Stimulated activated CD4-positive, alpha-beta T cell treated with anti-CD3 and anti-CD28 coated beads, Interleukin-15, amount 100 ng/mL, for 24 hours (primary cell): ENCODE data around the gene KLRG1.

Source experiments
- DNase-seq: peaks from one replicate; pipeline ENCODE4 v3.0.0-alpha.2; 2020

Gene KLRG1

GRCh38 chr12:8989413-8989812 is at the start of gene KLRG1:
TSS of gene KLRG1 (plus strand) at chr12:8989546. CDS start at chr12:8989636, 90 bp downstream.
- DNase-seq: no peak

GRCh38 chr12:8941691-8942478 is 47.5 kb upstream of the KLRG1 start:
- DNase-seq: no peak

GRCh38 chr12:8943565-8944186 is 45.7 kb upstream of the KLRG1 start:
- DNase-seq: no peak

GRCh38 chr12:8946733-8947132 is 42.6 kb upstream of the KLRG1 start:
- no peak for DNase-seq

- DNase-seq: no peak
These were observed 41.6 kb upstream of the KLRG1 start for GRCh38 chr12:8947737-8948136.

GRCh38 chr12:8948701-8949341 is 40.5 kb upstream of the KLRG1 start:
- peak; percentile 19 for DNase-seq

GRCh38 chr12:8949342-8950220 is 39.8 kb upstream of the KLRG1 start, which contains the start of gene M6PR:
TSS of gene M6PR (minus strand) at chr12:8949645. CDS start at chr12:8946404, 3,241 bp downstream.
- peak; percentile 96 for DNase-seq

- no peak for DNase-seq
These were observed 39.2 kb upstream of the KLRG1 start for GRCh38 chr12:8950221-8950527.

GRCh38 chr12:8950702-8951478 is 38.5 kb upstream of the KLRG1 start:
- DNase-seq: no peak

GRCh38 chr12:8951744-8952143 is 37.6 kb upstream of the KLRG1 start:
- DNase-seq: peak; percentile 32

GRCh38 chr12:8953773-8954402 is 35.5 kb upstream of the KLRG1 start:
- DNase-seq: peak; percentile 62

- DNase-seq: no peak
These were observed 33.3 kb upstream of the KLRG1 start for GRCh38 chr12:8956073-8956472.

- DNase-seq: no peak
These were observed 32.6 kb upstream of the KLRG1 start for GRCh38 chr12:8956772-8957171.

GRCh38 chr12:8957561-8957960 is 31.8 kb upstream of the KLRG1 start:
- no peak for DNase-seq

- DNase-seq: no peak
These were observed 31.3 kb upstream of the KLRG1 start for GRCh38 chr12:8958066-8958465.

- DNase-seq: no peak
These were observed 29.2 kb upstream of the KLRG1 start for GRCh38 chr12:8960176-8960575.

GRCh38 chr12:8968761-8969160 is 20.6 kb upstream of the KLRG1 start:
- DNase-seq: no peak

- no peak for DNase-seq
These were observed 19.4 kb upstream of the KLRG1 start for GRCh38 chr12:8969861-8970411.

- DNase-seq: no peak
These were observed 18.9 kb upstream of the KLRG1 start for GRCh38 chr12:8970432-8970831.

- DNase-seq: no peak
These were observed 9.2 kb upstream of the KLRG1 start for GRCh38 chr12:8980137-8980536.

- no peak for DNase-seq
These were observed 4.1 kb upstream of the KLRG1 start for GRCh38 chr12:8985213-8985754.
